ENCODE results near the gene PTK6.
A peak's percentile ranks its signal among the peaks of the same experiment; 100 is the strongest.

The PTK6 gene

GRCh38 chr20:63556873-63557478, 19.8 kb upstream of the PTK6 start:
- no peak for DNase-seq

GRCh38 chr20:63555661-63556381, 18.6 kb upstream of the PTK6 start:
- no peak for DNase-seq

GRCh38 chr20:63554361-63555278, 17.4 kb upstream of the PTK6 start:
- DNase-seq = no peak

- peak; percentile 45 for DNase-seq
Measured at GRCh38 chr20:63553933-63554290, 16.7 kb upstream of the PTK6 start, which contains the start of gene FNDC11. Gene FNDC11, plus strand, starts transcription at chr20:63554159. Its CDS starts 1,505 bp downstream, at chr20:63555664.

- DNase-seq = peak; percentile 88
Measured at GRCh38 chr20:63553251-63553932, 16.2 kb upstream of the PTK6 start.

- peak; percentile 38 for DNase-seq
Measured at GRCh38 chr20:63552481-63553249, 15.5 kb upstream of the PTK6 start.

- no peak for DNase-seq
Measured at GRCh38 chr20:63551068-63551467, 13.9 kb upstream of the PTK6 start.

GRCh38 chr20:63549679-63550282, 12.6 kb upstream of the PTK6 start:
- no peak for DNase-seq

- DNase-seq = no peak
Measured at GRCh38 chr20:63549019-63549418, 11.8 kb upstream of the PTK6 start.

GRCh38 chr20:63548542-63548941, 11.4 kb upstream of the PTK6 start:
- no peak for DNase-seq

GRCh38 chr20:63547725-63548480, 10.7 kb upstream of the PTK6 start, which contains the start of gene SRMS:
Gene SRMS, minus strand, starts transcription at chr20:63547749. Its CDS starts 286 bp downstream, at chr20:63547463.
- no peak for DNase-seq

- DNase-seq = no peak
Measured at GRCh38 chr20:63546956-63547724, 10.0 kb upstream of the PTK6 start.

GRCh38 chr20:63546256-63546955, 9.2 kb upstream of the PTK6 start:
- no peak for DNase-seq

GRCh38 chr20:63545814-63546213, 8.6 kb upstream of the PTK6 start:
- no peak for DNase-seq

- DNase-seq = no peak
Measured at GRCh38 chr20:63544958-63545516, 7.9 kb upstream of the PTK6 start.

GRCh38 chr20:63544241-63544957, 7.2 kb upstream of the PTK6 start:
- no peak for DNase-seq

GRCh38 chr20:63543733-63544132, 6.6 kb upstream of the PTK6 start:
- no peak for DNase-seq

GRCh38 chr20:63543131-63543530, 6.0 kb upstream of the PTK6 start:
- DNase-seq = no peak
